ENCODE results near the gene TNRC18. TPM values are rescaled to one million over a fixed set of nuclear protein-coding genes. Genes with fewer than 3 reads are reported as not detected.

TNRC18 gene
- polyA plus RNA-seq, 3 donors = 0.64 to 49.9 (median 0.70) TPM

GRCh38 chr7:5403442-5403841 is 20.2 kb downstream of the TNRC18 start:
- no peak overlapping the region for H3K4me2 ChIP-seq (replicated peaks; ENCODE audit: extremely low read depth, low read length, poor library complexity, severe bottlenecking)
- no peak for DNase-seq
- no peaks in the 10 kb centered on the region for H3K27me3 ChIP-seq (ENCODE audit: control insufficient read depth in 2 of 2, insufficient read depth in 2 of 2, low read length in 2 of 2)
- peaks cover 0 to 1% of the 10 kb centered on the region in 2 donors for H3K4me1 ChIP-seq (ENCODE audit: control insufficient read depth in 1 of 2, insufficient read depth in 2 of 2, low read length in 2 of 2)
- no peak overlapping the region for H3K4me3 ChIP-seq (replicated peaks in 1 of 3; ENCODE audit: low read depth in 2 of 3, low read length in 3 of 3)
- H3K79me2 ChIP-seq (ENCODE audit: insufficient read depth, low read length) = peaks cover 99% of the 10 kb centered on the region
- H3K27ac Mint-ChIP-seq = peak overlapping the region in 1 of 7 donors; percentile 40
- peaks cover 19 to 76% of the 10 kb centered on the region in 2 donors for H3K36me3 Mint-ChIP-seq
- peaks cover 8 to 52% of the 10 kb centered on the region in 2 donors for H3K36me3 ChIP-seq (replicated peaks in 1 of 2; ENCODE audit: control insufficient read depth in 1 of 2, insufficient read depth in 2 of 2, low read length in 2 of 2)
- H2AFZ ChIP-seq (ENCODE audit: insufficient read depth, low read depth, low read length, poor library complexity, severe bottlenecking) = no peak overlapping the region
- peaks cover 99% of the 10 kb centered on the region for H4K20me1 ChIP-seq (ENCODE audit: insufficient read depth, low read length)
- no peak overlapping the region for H3K4me3 Mint-ChIP-seq
- no peak overlapping the region for H3K27ac ChIP-seq (ENCODE audit: low read depth in 1 of 2, low read length in 2 of 2)
- H3K9ac ChIP-seq (ENCODE audit: insufficient read depth, low read length, poor library complexity, severe bottlenecking) = no peak overlapping the region
- H3K27me3 Mint-ChIP-seq (ENCODE audit: low read depth in 3 of 3) = no peaks in the 10 kb centered on the region
- no peaks in the 10 kb centered on the region for H3K9me3 ChIP-seq (replicated peaks in 1 of 2; ENCODE audit: control insufficient read depth in 1 of 2, insufficient read depth in 1 of 2, low read length in 2 of 2)
- WGBS (ENCODE audit: insufficient coverage) = 100% methylated on average over 6 of the region's 6 CpGs
- intact Hi-C loops (cut with micrococcal nuclease) = no loop called here
- peaks cover 0 to 8% (median 0%) of the 10 kb centered on the region in 7 donors for H3K9me3 Mint-ChIP-seq
- peaks cover 19% of the 10 kb centered on the region for H3K4me1 Mint-ChIP-seq
- TF ChIP-seq CTCF (IDR thresholded peaks at IDR 0.05) = no peak

GRCh38 chr7:5397736-5398135 is 25.9 kb downstream of the TNRC18 start:
- H3K27me3 ChIP-seq (ENCODE audit: control insufficient read depth in 2 of 2, insufficient read depth in 2 of 2, low read length in 2 of 2) = no peaks in the 10 kb centered on the region
- WGBS (ENCODE audit: insufficient coverage) = 11% methylated on average over 5 of the region's 7 CpGs
- no peak overlapping the region for H2AFZ ChIP-seq (ENCODE audit: insufficient read depth, low read depth, low read length, poor library complexity, severe bottlenecking)
- H3K36me3 ChIP-seq (replicated peaks in 1 of 2; ENCODE audit: control insufficient read depth in 1 of 2, insufficient read depth in 2 of 2, low read length in 2 of 2) = peaks cover 18 to 30% of the 10 kb centered on the region in 2 donors
- H3K79me2 ChIP-seq (ENCODE audit: insufficient read depth, low read length) = peaks cover 100% of the 10 kb centered on the region
- H3K9me3 ChIP-seq (replicated peaks in 1 of 2; ENCODE audit: control insufficient read depth in 1 of 2, insufficient read depth in 1 of 2, low read length in 2 of 2) = no peaks in the 10 kb centered on the region
- intact Hi-C loops (cut with micrococcal nuclease) = loop anchor here in 1 of 2 donors (2.0 kb wide), 2 partner anchors 25 to 53 kb away; partner anchors contain the start of gene TNRC18
- H4K20me1 ChIP-seq (ENCODE audit: insufficient read depth, low read length) = peaks cover 96% of the 10 kb centered on the region
- H3K4me1 Mint-ChIP-seq = peaks cover 44% of the 10 kb centered on the region
- H3K4me3 ChIP-seq (replicated peaks in 1 of 3; ENCODE audit: low read depth in 2 of 3, low read length in 3 of 3) = peak overlapping the region in 1 of 3 experiments; percentile 0
- peak overlapping the region; percentile 90 for H3K9ac ChIP-seq (ENCODE audit: insufficient read depth, low read length, poor library complexity, severe bottlenecking)
- H3K4me1 ChIP-seq (ENCODE audit: control insufficient read depth in 1 of 2, insufficient read depth in 2 of 2, low read length in 2 of 2) = peaks cover 30 to 33% of the 10 kb centered on the region in 2 donors
- peaks cover 0 to 7% (median 0%) of the 10 kb centered on the region in 7 donors for H3K9me3 Mint-ChIP-seq
- peak overlapping the region; percentile 92 for H3K4me2 ChIP-seq (replicated peaks; ENCODE audit: extremely low read depth, low read length, poor library complexity, severe bottlenecking)
- H3K27ac Mint-ChIP-seq = peak overlapping the region; percentile 94 to 99 (median 98)
- DNase-seq = peak in 1 of 3 donors; percentile 4
- H3K27me3 Mint-ChIP-seq (ENCODE audit: low read depth in 3 of 3) = peaks cover 0 to 2% (median 0%) of the 10 kb centered on the region in 3 donors
- H3K27ac ChIP-seq (ENCODE audit: low read depth in 1 of 2, low read length in 2 of 2) = peak overlapping the region; percentile 68 to 94
- H3K36me3 Mint-ChIP-seq = peaks cover 21 to 45% of the 10 kb centered on the region in 2 donors
- TF ChIP-seq CTCF (IDR thresholded peaks at IDR 0.05) = no peak
- H3K4me3 Mint-ChIP-seq = peak overlapping the region; percentile 68 to 70

Measured in CD14-positive monocyte (primary cell).